ENCODE data around the gene TSACC. TPM values are rescaled to one million over a fixed set of nuclear protein-coding genes. Genes with fewer than 3 reads are reported as not detected.

The TSACC gene
- total RNA-seq, 2 experiments from 2014 or later = 0.72 TPM; not detected in 1

DNA sequence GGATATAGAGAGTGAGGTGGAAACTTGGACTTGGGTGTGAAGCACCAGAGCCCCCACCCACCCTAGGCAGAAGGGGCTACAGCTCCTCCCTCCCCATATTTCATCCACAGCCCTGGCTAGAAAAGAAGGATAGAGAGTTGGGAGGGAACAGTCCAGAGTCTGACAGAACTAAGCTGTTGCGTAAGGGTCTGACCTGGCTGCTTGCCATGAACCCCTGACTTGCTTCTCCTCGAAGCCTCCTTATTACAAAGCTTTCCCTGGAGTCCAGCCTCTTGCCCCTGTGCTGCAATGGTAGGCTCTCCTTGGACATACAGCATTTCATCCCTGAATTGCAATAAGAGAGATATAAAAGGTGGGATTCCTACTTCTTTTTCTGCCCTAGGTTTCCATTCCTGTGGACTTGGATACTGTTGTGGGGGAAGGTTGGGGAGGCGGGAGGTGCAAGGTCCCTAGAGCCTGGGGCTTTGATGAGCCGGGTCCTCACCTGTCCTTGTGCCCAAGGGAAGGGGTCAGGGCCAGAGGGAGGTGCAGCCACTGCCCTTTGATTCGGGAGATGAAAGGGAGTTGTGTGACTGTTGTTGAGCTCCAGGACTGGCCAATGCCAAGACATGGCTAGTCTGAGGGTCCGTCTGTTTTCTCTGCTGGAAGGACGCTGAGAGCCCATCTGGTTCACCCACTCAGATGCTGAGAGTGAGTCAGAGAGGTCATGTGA, 33.4 kb downstream of the TSACC start:
- TF ChIP-seq, protein P1, sequence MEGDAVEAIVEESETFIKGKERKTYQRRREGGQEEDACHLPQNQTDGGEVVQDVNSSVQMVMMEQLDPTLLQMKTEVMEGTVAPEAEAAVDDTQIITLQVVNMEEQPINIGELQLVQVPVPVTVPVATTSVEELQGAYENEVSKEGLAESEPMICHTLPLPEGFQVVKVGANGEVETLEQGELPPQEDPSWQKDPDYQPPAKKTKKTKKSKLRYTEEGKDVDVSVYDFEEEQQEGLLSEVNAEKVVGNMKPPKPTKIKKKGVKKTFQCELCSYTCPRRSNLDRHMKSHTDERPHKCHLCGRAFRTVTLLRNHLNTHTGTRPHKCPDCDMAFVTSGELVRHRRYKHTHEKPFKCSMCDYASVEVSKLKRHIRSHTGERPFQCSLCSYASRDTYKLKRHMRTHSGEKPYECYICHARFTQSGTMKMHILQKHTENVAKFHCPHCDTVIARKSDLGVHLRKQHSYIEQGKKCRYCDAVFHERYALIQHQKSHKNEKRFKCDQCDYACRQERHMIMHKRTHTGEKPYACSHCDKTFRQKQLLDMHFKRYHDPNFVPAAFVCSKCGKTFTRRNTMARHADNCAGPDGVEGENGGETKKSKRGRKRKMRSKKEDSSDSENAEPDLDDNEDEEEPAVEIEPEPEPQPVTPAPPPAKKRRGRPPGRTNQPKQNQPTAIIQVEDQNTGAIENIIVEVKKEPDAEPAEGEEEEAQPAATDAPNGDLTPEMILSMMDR (IDR thresholded peaks at IDR 0.05) = no peak
- H3K27me3 Mint-ChIP-seq = peaks cover 42% of the 10 kb centered on the region
- no peaks in the 10 kb centered on the region for H3K36me3 Mint-ChIP-seq (ENCODE audit: low read depth)
- H3K27ac Mint-ChIP-seq = no peak overlapping the region
- intact Hi-C loops (cut with micrococcal nuclease) = no loop called here
- H3K4me3 Mint-ChIP-seq = no peak overlapping the region
- peak; percentile 27 for ATAC-seq
- no peaks in the 10 kb centered on the region for H3K9me3 Mint-ChIP-seq
- DNase-seq = peak; percentile 32
- POLR2A ChIA-PET = interaction anchor here (0.5 to 1.1 kb wide), 3 partner anchors 31 to 240 kb away, joined by 3 to 4 read pairs (median 3); no protein-coding TSS in a partner anchor
- H3K4me1 Mint-ChIP-seq (ENCODE audit: low read depth) = peaks cover 2% of the 10 kb centered on the region
- CTCF ChIA-PET = interaction anchor here (1.0 to 6.1 kb wide), 5 partner anchors 9 to 306 kb away, joined by 3 to 73 read pairs (median 4); no protein-coding TSS in a partner anchor

DNA sequence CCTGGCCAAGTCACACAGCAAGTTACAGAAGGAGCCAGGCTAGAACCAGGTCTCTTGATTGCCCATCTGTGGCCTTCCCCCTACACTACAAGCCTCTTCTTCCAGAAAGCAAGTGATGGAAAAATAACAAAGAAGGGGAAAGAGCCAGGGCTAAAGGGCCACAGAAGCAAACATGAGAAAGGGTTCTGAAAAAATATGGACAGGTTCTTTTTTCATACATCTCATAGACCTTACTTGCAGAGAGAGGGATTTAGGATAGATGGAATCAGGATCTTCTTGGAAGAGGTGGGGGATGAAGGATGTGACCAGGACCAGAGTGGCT, 33.9 kb downstream of the TSACC start:
- ChIA-PET POLR2A (no interaction called here), CTCF (interaction anchor here (1.0 to 6.1 kb wide), 4 partner anchors 10 to 242 kb away, joined by 3 to 73 read pairs (median 14); no protein-coding TSS in a partner anchor)
- peak; percentile 64 for ATAC-seq
- Mint-ChIP-seq H3K9me3 (no peaks in the 10 kb centered on the region), H3K27ac (no peak overlapping the region), H3K36me3 (ENCODE audit: low read depth) (no peaks in the 10 kb centered on the region), H3K27me3 (peaks cover 43% of the 10 kb centered on the region), H3K4me3 (no peak overlapping the region), H3K4me1 (ENCODE audit: low read depth) (peaks cover 2% of the 10 kb centered on the region)
- no peak for DNase-seq
- TF ChIP-seq, protein P1 (IDR thresholded peaks at IDR 0.05) = no peak
- intact Hi-C loops (cut with micrococcal nuclease) = no loop called here

DNA sequence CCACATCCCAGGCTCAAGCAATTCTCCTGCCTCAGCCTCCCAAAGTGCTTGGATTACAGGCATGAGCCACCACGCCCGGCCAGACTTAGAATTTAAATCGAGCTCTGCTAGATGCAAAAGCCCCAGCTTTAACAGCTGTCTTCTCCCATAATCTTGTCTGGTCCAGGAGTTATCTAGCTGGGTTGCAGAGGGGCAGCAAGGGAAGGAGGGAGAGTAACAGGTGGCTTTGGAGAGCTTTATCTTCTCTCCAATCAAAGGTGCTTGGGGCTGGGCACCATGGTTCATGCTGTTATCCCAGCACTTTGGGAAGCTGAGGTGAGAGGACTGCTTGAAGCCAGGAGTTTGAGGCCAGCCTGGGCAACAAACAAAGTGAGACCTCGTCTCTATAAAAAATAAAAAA, 34.5 kb downstream of the TSACC start:
- peaks cover 2% of the 10 kb centered on the region for H3K4me1 Mint-ChIP-seq (ENCODE audit: low read depth)
- no peak for DNase-seq
- ATAC-seq = no peak
- intact Hi-C loops (cut with micrococcal nuclease) = no loop called here
- no peak overlapping the region for H3K4me3 Mint-ChIP-seq
- CTCF ChIA-PET = interaction anchor here (1.0 to 6.1 kb wide), 5 partner anchors 8 to 243 kb away, joined by 3 to 73 read pairs (median 4); no protein-coding TSS in a partner anchor
- POLR2A ChIA-PET = no interaction called here
- TF ChIP-seq, protein P1 (IDR thresholded peaks at IDR 0.05) = no peak
- H3K27me3 Mint-ChIP-seq = peaks cover 39% of the 10 kb centered on the region
- H3K27ac Mint-ChIP-seq = no peak overlapping the region
- no peaks in the 10 kb centered on the region for H3K9me3 Mint-ChIP-seq
- H3K36me3 Mint-ChIP-seq (ENCODE audit: low read depth) = no peaks in the 10 kb centered on the region

DNA sequence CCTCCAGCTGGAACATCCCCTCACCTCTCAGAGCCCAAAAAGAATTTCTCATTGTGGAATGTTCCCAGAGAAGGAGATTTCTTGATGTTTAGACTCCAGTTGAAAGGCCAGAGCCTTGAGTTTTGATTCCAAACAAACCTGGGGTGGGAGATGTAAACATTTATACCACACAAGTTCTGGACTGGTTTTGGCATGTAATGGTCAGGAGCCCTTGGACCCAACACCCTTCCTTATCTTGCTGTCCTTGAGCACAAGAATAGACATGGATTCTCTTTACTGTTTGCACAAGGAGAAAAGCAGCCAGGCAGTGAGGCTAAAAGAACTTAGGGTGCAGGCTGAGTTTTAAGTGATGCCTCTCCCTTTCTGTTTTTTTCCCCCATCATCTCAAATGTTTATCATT, 35.2 kb downstream of the TSACC start:
- POLR2A ChIA-PET = no interaction called here
- intact Hi-C loops (cut with micrococcal nuclease) = no loop called here
- H3K9me3 Mint-ChIP-seq = no peaks in the 10 kb centered on the region
- H3K36me3 Mint-ChIP-seq (ENCODE audit: low read depth) = no peaks in the 10 kb centered on the region
- TF ChIP-seq, protein P1 (IDR thresholded peaks at IDR 0.05) = no peak
- no peak for DNase-seq
- H3K27me3 Mint-ChIP-seq = peaks cover 34% of the 10 kb centered on the region
- peaks cover 2% of the 10 kb centered on the region for H3K4me1 Mint-ChIP-seq (ENCODE audit: low read depth)
- no peak for ATAC-seq
- no peak overlapping the region for H3K27ac Mint-ChIP-seq
- CTCF ChIA-PET = interaction anchor here (1.4 to 6.1 kb wide), 3 partner anchors 9 to 72 kb away, joined by 4 to 73 read pairs (median 26); no protein-coding TSS in a partner anchor
- H3K4me3 Mint-ChIP-seq = no peak overlapping the region

DNA sequence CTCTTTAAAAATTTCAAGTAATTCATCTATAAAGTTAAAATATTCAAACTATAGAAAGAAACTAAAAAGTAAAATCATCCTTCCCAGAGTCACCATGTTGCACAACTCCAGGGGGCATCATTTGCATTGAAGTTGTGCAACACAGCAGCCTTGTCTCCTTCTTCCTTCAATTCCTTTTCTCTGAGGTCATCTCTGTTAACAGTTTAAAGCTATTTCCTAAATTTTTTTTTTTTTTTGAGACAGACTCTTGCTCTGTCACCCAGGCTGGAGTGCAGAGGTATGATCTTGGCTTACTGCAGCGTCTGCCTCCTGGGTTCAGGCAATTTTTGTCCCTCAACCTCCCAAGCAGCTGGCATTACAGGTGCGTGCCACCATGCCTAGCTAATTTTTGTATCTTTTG, 37.8 kb downstream of the TSACC start:
- Mint-ChIP-seq H3K4me1 (ENCODE audit: low read depth) (no peaks in the 10 kb centered on the region), H3K27ac (no peak overlapping the region), H3K4me3 (no peak overlapping the region), H3K27me3 (peaks cover 22% of the 10 kb centered on the region), H3K9me3 (no peaks in the 10 kb centered on the region), H3K36me3 (ENCODE audit: low read depth) (no peaks in the 10 kb centered on the region)
- no peak for DNase-seq
- intact Hi-C loops (cut with micrococcal nuclease) = no loop called here
- ChIA-PET POLR2A (no interaction called here), CTCF (interaction anchor here (0.9 to 6.1 kb wide), 4 partner anchors 10 to 98 kb away, joined by 3 to 47 read pairs (median 13); no protein-coding TSS in a partner anchor)
- ATAC-seq = no peak
- TF ChIP-seq, protein P1 (IDR thresholded peaks at IDR 0.05) = no peak

All from activated CD8-positive, alpha-beta T cell treated with anti-CD3 and anti-CD28 coated beads for 36 hours (primary cell).